Stimulated activated naive CD8-positive, alpha-beta T cell treated with anti-CD3 and anti-CD28 coated beads, Interleukin-15, Interleukin-2, amounts not matched to agents 100 U/mL and 50 U/mL, for 24 hours (primary cell): ENCODE data around the gene KIF26B.

Experiments
- ATAC-seq: fragments of 150-1000 bp; cut with Tn5 transposase; one replicate; pipeline ENCODE4 v1.10.0; 2021
- DNase-seq: peaks from one replicate; pipeline ENCODE4 v3.0.0; 2021

The KIF26B gene

DNA sequence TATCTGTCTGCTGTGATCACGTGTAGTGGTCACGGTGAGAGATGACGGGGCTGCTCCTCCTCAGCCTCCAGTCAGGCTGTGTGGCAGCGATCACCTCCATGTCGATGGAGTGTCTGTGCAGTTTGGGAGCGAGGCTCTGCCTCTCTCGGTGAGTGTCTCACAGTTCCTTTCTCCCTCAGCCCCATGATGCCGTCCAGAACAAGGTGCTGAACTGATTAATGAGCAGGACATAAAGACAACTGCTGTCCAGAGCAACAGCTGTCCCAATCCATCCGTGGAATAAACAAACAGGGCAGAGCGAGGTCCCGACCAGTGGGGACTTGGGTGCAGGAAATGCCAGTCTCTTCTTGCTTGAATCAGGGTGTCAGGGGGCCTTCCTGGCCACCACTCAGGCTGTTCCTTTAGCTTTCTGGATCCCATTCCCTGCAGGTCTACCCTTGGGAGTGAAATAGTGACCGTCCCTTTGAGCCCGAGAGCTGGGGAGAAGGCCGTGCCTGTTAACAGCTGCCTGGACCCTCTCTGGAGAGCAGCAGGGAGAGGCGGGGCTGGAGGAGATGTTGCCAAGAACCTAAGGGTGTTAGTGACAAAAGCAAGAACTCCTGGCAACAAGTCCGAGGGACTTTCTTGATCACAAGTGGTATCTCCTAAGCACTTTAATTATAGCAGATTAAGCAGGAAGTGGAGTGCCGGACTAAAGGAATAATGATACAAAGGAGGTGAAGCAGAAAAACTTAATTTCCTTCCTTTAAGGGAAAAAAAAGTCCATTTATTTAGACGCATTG, 443.9 kb downstream of the KIF26B start:
- ATAC-seq: no peak

DNA sequence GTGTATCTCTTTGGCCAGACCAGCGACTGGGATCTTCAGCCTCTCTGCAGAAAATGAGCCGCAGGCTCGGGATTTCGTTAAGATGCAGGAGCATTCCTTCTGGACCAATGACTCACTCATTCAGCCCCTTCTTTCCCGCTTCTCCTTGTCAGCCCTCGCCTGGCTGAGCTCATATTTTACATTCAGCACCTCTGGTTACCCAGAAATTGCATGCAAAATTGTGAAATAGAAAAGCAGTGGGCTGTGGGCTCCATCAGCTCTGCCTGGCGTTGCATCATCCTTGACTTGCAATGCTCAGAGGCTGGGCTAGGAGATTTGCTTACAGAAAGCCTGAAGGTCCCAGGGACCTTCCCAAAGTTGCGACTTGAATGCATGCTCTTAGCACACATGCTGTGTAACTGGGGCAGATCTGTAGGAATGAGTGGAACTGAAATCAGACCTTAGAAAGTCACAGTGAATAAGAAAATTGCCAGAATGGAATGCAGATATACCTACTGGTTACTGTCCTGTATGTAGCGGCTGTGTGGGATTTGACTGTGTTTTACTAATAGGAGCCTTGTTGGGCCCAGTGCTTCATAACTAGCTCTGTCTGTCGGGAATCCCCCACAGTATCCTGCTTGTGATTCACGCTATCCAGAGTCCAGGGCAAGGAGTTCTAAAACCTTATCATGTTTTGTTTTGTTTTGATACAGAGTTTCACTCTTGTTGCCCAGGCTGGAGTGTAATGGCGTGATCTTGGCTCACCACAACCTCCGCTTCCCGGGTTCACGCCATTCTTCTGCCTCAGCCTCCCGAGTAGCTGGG, 444.8 kb downstream of the KIF26B start:
- DNase-seq: no peak
- ATAC-seq: no peak

More for the DNA sequence above, 443.9 kb downstream of the KIF26B start:
- DNase-seq: no peak

DNA sequence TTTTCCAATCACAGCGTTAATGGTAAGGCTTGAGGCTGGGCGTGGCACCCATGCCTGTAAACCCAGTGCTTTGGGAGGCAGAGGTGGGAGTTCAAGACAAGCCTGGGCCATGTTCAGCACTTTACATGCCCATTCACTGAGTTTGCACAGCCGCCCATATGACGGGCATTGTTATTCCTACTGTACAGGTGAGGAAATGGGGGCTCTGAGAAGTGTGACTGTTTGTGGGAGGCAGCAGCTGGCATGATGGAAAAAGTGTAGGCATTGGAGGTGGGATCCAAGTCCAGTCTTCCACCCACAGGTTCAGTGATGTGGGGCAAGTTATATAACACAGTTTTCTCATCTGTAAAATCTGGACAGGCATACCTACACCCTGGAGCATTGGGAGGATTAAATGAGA, 445.9 kb downstream of the KIF26B start:
- DNase-seq (no peak), ATAC-seq (no peak)

DNA sequence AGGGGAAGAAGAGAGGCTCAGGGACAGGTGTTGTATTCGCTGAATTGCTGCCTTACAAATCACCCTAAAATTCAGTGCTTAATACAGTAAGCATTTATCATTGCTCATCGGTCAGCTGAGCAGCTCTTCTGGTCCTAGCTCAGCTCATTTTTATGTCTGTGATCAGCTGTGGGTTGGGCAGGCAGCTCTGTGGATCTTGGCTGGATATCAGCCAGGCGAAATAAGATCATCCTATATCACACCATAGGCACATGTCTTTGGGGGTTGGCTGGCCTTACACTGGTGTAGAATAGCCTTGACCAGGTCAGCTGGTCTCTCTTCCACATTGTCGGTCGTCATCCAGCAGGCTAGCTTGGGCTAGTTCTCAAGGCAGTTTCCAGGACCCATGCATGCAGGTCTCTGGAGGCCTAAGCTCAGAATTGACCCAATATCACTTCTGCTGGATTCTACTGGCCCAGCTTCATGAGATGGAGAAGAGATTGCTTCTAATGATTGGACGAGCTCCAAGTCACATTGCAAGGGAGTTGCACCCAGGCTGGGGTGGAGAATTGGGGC, 448.6 kb downstream of the KIF26B start:
- ATAC-seq: no peak
- no peak for DNase-seq

DNA sequence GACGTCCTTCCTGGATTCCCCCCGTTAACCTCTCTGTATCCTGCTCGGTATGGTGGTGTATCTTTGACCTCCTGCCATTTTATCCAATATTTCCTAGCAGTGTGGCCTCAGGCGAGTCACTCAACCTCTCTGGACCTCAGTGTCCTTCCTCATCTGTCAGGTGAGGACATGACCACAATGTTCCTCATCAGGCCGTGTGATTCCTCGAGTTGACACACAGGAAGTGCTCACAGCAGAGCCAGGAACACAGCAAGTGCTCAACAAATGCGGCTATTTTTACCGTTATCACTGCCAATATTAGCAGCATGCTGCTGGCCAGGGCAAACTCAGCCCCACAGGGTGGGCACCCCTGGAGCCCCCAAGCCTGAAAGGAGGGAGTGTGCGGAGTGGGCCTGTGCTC, 450.2 kb downstream of the KIF26B start:
- ATAC-seq (no peak), DNase-seq (no peak)

DNA sequence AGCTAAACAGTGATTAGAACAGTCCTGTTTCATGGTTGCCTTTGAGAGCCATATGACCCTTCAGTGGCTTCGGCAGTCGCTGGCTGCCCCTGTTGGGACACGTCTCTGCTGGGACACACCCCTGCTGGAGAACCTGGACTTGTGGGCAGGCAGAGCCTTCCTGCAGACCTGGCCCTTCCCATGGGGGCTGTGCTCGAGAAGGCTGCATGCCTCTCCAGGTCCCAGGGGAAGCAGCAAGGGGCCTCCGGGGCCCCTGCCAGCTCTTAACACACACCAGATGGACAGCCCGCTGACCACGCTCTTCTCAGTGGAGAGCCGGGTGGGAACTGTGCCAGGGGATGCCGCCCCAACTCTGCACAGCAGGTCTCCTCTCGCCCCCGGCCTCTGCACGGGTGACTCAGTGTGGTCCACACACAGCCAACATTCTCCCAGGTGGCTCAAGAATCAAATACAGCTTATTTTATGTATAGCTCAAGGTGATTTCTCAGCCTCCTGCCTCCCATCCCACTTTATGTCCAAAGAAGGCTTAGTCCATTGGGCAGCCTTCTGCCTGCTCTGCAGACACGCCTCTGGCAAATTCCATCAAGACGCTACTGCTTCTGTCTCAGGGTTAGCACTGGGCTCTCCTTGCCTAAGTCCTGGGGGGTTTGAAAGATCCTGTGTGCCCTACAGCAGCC, 450.8 kb downstream of the KIF26B start:
- ATAC-seq (no peak), DNase-seq (no peak)

DNA sequence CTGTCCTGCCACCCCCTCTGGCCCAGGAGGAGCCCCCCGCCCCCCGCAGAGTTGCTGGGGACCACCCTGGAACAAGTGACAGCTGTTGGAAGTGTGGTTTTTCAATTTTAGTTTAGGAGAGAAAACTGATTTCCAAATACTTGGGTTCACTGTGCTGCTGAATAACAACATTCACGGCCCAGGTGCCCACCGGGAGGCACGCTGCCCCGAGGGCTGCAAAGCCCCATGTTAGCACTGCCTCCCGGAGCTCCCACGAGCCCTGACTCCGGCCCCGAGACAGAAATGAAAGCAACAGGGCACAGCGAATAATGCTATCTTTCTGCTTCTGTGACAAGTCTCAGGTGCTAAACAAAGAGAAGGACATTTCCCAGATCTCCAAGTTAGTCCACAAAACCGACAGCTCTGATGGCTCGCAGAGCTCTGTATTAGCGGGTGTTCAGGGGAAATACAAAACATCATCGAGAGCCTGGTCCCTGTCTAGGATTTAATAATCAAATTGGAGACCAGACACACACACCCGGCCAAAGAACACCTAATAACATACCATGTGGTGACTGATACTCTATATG, 451.5 kb downstream of the KIF26B start:
- ATAC-seq (no peak), DNase-seq (no peak)

DNA sequence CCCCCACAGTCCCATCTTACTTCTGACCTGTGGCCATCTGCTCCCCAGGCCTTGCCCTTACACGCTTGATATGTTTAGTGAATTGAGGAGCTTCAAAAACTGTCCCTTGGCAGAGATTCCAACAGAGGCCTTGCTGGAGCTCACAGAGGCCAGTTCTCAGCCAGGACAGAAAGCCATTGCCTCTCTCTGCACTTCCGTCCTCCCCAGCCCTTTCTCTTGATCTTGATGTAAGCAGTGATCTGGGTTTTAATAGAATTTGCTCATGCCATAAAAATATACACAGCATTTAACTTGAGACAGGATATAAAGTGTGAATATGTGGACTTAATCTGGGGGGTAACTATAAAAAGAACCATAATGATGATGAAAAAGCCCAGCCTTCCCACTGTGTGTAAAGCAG, 453.5 kb downstream of the KIF26B start:
- DNase-seq (no peak), ATAC-seq (no peak)

DNA sequence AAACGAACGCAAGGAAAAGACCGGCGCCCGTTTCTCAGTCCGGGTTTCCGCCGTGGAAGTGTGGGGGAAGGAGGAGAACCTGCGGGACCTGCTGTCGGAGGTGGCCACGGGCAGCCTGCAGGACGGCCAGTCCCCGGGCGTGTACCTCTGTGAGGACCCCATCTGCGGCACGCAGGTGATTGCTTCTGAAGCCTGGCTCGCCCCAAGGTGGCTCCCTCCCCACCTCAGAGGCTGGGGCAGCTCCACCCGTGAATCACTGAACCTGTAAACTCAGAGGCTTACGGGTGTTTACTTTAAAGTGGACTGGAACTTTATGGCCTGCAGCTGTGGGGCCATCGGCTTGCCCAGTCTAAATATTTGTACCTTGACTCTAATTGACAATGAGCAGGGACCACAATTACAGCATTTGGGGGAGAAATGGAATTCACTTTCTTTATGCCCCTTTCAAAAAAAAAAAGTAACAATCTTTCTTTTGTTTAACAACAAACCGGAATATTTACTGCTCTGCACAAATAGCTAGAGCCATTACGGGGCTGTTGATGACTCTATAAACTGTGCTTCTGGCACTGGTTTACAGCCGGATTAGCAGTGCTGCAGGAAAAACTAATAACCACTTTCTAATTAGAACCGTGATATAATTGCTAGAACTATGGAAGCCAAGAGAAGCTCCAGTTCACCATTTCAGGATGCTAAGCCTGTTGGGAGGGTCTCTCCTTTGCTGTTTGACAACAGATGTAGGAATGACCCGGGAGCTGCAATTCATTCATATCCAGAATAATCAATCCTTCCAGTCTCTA, 454.8 kb downstream of the KIF26B start:
- ATAC-seq: no peak
- DNase-seq: no peak

DNA sequence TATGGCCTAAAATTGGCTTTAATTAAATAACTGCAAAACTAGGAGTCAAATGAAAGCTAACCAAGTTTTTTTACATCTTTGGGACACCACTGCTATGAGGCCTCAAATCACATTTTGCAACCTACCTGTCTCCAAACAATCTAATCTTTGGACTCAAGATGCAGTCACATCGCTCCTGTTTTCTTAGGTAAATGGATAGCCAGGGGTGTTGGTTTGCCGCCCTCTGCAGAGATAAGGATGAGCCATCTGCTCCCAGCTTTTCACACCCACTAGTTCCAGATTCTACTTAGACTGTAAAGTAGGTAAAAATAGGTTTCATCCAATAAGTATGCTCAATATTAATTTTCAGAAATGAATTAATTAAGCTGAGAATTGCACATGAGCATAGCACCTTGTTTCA, 456.5 kb downstream of the KIF26B start:
- DNase-seq: no peak
- no peak for ATAC-seq

DNA sequence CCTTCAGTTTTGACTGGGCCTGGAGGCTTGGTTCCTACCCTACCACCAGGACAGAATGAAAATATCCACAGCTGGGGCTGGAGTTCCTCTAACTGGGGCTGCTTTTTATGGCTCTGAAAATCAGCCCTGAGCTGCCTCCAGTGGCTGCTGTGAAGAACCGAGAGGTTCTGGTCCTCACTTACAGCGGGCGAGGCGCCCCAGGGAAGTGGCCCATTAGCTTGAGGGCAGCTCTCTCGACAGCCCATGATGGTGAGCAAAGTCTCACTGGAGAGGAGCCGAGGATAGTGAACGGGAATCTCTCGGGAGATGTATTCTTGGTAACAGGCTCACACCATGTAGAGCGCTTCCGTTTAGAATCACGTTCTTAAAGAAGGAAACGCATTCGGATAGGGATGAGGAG, 459.7 kb downstream of the KIF26B start:
- ATAC-seq: no peak
- DNase-seq: no peak

DNA sequence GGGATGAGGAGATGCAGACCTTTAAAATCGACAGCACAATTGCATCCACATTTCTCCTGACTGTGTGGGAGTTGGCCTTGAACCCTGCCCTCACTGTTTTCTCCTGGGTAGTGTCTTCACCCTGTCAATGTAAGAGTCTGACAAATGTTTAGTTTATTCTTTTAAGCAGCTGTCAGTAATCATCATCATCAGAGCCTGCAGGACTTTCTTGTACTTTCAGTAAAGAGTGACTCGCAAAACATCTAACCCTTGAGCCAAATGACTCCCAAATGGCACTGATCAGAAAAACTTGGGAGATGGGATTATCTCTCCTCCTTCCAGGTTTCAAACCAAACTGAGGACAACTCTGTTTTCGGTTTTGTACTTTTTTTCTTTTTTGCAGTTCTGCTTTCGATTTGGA, 460.2 kb downstream of the KIF26B start:
- ATAC-seq (no peak), DNase-seq (no peak)

DNA sequence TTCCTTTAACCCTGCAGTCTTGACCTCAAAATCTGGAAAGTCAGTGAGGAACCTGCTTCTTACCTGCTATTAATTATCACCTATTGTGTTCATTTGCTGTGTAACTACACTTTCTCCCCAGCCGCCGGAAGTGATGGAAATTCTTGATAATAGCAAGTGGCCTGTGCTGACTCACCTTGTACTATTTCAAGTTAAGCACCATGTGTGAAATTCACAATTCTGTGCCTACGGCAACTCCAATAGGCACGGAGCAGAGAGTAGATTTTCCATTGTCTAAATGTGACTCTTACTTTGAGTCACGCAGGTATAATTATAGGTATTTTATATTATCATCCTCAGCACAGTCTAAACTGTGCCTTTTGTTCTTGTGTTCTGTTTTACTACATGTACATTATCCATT, 466.8 kb downstream of the KIF26B start:
- DNase-seq (no peak), ATAC-seq (peak; percentile 36)

DNA sequence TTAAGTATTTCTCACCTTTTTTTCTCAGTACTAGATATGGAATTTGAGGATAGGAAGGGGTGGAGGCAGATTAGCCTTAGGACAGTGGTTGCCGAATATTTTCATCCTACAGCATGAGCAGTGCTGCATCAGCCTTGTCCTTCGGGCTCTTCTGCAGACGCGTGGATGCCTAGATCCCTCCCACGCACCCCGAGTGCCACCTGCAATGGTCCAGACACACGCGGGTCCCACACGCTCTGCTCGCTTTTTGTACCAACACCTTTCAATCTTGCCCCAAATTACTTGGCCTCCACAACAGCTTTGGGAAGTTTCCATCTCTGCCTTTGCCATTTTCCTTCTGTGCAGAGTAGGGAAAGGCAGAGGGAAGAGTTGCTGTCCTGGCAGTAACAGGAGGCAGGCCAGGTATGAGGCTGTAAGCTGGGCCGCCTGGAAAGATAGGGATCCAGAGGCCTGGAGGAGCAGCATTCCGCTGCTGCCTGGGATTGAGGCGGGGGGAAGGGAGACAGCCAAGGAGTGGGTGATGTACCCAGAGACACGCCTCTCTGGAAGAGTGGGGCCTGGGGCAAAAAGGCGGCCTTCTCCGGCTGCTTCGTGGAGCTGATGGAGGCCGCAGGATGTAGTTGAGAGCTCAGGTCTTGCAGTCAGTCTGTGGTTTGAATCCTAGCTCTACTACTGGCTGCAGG, 467.7 kb downstream of the KIF26B start:
- DNase-seq (no peak), ATAC-seq (no peak)

DNA sequence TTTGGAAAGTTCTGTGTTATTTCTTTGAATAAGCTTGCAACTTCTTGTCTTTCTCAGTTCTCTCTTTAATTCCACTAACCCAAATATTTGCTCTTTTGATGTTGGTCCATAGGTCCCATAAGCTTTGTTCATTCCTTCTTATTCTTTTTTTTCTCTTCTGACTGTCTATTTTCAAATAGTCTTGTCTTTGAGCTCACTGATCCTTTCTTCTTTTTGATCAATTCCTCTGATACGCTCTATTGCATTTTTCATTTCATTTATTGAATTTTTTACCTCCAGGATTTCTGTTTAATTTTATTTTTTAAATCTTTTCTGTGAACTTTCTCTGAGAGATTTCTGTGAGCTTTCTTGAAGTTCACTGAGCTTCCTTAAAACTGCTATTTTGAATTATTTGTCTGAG, 486.6 kb downstream of the KIF26B start:
- ATAC-seq: no peak
- DNase-seq: no peak

DNA sequence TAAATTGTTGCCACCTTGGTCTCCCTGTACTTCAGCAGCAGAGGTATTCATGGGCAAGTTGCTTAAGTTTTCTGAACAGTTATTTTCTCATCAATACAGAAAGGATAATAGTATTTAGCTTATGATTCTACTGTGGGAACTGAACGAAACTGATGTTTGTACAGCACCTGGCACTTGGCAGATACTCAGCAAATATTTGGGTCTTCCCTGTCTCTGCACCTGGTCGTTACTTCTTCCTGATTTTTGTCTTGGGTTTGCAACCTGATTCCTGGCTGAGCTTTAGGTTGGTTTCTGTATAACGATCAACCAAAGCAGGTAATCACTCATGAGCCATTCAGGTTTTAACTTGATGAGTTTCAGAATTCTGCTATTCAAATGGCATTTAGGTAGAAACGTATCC, 490.6 kb downstream of the KIF26B start:
- DNase-seq (no peak), ATAC-seq (no peak)

DNA sequence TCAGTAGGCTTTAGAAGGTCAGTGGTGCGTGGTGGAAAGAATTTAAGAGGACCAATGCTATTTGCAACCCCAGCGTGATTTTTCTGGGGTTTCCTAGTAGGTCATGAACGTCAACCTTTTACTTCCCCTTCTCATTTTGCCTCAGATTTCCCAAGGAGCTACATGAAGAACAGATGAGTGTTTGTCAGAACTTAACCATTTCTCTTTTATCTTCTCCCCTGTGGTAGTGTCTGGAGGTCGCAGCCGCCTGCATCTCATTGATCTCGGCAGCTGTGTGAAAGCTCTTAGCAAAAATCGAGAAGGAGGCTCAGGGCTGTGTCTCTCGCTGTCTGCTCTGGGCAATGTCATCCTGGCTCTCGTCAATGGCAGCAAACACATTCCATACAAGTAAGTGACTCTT, 491.1 kb downstream of the KIF26B start:
- no peak for DNase-seq
- peak; percentile 28 for ATAC-seq

DNA sequence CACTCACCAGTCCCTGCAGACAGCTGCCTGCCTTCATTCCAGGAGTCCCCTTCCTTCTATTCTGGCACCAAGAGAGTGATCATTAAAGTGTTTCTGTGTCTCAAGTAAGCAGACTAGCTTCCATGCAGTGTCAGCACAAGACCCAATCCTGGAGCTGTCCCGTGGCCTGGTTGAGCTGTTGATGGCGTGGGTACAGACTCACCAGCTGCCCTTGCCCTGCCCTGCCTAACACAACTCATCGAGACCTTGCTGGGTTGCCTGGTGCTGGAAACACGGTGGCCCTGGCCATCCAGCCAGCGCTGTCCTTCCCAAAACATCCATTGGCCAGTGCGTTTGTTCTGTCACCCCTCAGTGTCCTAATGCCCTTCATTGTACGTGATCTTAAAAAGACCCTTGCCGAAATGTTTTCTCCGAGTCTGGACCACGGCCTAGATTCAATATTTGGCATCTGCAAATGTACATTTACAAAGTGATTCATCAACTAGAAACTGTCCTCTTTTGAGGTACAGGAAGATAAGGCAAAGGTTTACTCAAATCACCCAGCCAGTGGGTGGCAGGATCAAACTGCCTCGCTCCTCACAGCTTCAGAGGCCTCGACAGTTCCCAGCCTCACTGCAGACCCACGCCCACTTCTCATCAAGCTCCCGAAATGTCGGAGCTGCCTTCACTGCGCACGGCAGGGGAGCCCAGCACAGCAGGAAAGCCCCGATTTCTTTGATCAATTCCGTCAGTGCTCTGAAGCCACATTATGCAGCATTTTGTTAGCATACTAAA, 494.2 kb downstream of the KIF26B start:
- DNase-seq (no peak), ATAC-seq (no peak)

DNA sequence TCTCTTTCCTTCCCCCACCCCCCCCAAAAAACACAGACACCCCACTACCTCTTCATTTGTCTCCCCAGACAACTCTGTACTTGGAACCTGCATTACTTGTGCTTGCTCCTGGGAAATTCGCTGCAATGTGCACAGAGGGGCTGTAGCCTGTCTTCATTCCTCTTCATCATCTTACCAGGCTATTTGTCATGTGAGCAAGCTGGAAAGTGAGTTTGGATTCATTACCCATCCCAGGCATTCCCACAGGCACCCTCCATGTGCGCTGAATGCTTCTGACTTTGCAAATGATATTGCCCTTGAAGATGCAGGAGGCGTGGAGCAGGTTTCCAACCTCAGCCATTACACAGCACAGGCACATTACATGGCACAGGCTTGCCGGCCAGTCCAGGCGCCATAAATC, 494.9 kb downstream of the KIF26B start:
- no peak for DNase-seq
- ATAC-seq: no peak

DNA sequence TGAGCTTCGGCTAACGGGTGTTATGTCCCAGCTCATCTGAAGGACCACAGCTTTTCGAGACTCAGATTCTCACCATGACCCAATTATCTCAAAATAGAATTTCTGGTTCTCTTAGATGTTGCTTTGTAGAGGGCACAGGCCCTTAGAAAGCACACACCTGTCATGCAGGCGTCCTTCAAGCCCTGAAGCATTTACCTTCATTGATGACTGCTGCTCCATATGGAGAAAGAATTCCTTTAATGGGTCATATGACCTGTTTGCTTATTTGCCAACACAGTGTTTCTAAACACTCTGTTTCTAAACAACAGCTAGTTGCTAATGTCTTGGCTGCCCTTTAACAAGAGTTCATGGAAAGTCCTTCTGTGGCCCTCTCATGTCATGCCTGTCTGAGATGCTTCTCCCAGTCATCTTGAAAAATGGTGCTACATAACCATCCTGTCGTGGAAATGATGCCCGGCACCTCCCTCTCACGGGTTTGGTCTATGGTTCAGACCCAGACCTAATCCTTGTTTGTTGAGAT, 495.7 kb downstream of the KIF26B start:
- no peak for DNase-seq

More for the DNA sequence above, 495.7 kb downstream of the KIF26B start:
- ATAC-seq: no peak
